ENCODE measurements around the gene C1QTNF4.
"Not testable (repeated sequence)": the region's sequence is repeated elsewhere in the genome, so short reads cannot be mapped to it uniquely, and the experiment has no call there.

Gene C1QTNF4

GRCh38 chr11:47571895-47572294, 22.3 kb downstream of the C1QTNF4 start:
- no peak overlapping the region for H3K4me3 ChIP-seq (ENCODE audit: low read length)

GRCh38 chr11:47571357-47571729, 22.9 kb downstream of the C1QTNF4 start:
- H3K4me3 ChIP-seq (ENCODE audit: low read length) = no peak overlapping the region

More at GRCh38 chr11:47571895-47572294, 22.3 kb downstream of the C1QTNF4 start:
- DNase-seq (ENCODE audit: low read depth, low spot score) = no peak

GRCh38 chr11:47570651-47571356, 23.4 kb downstream of the C1QTNF4 start:
- no peak overlapping the region for H3K4me3 ChIP-seq (ENCODE audit: low read length)
- DNase-seq (ENCODE audit: low read depth, low spot score) = no peak

More at GRCh38 chr11:47571357-47571729, 22.9 kb downstream of the C1QTNF4 start:
- no peak for DNase-seq (ENCODE audit: low read depth, low spot score)

GRCh38 chr11:47569646-47570045, 24.6 kb downstream of the C1QTNF4 start:
- no peak for DNase-seq (ENCODE audit: low read depth, low spot score)
- H3K4me3 ChIP-seq (ENCODE audit: low read length) = no peak overlapping the region

GRCh38 chr11:47566149-47566698, 28.0 kb downstream of the C1QTNF4 start:
- DNase-seq (ENCODE audit: low read depth, low spot score) = no peak
- peak overlapping the region; percentile 64 for H3K4me3 ChIP-seq (ENCODE audit: low read length)

GRCh38 chr11:47565340-47566148, 28.7 kb downstream of the C1QTNF4 start, which contains the start of gene PTPMT1:
PTPMT1 (plus strand) TSS chr11:47565599; CDS start chr11:47565623, 24 bp downstream.
- no peak for DNase-seq (ENCODE audit: low read depth, low spot score)
- H3K4me3 ChIP-seq (ENCODE audit: low read length) = peak within 1 kb of the TSS; percentile 64

GRCh38 chr11:47564933-47565339, 29.3 kb downstream of the C1QTNF4 start:
- no peak for DNase-seq (ENCODE audit: low read depth, low spot score)
- H3K4me3 ChIP-seq (ENCODE audit: low read length) = peak overlapping the region; percentile 64

GRCh38 chr11:47564366-47564765, 29.8 kb downstream of the C1QTNF4 start:
- not testable (repeated sequence) for H3K4me3 ChIP-seq (ENCODE audit: low read length); DNase-seq (ENCODE audit: low read depth, low spot score)

- DNase-seq (ENCODE audit: low read depth, low spot score); H3K4me3 ChIP-seq (ENCODE audit: low read length): not testable (repeated sequence)
These were observed 31.8 kb downstream of the C1QTNF4 start for GRCh38 chr11:47562393-47562792.

- DNase-seq (ENCODE audit: low read depth, low spot score) = no peak
- H3K4me3 ChIP-seq (ENCODE audit: low read length) = no peak overlapping the region
These were observed 33.8 kb downstream of the C1QTNF4 start for GRCh38 chr11:47560426-47560825.

GRCh38 chr11:47558695-47559094, 35.5 kb downstream of the C1QTNF4 start:
- no peak for DNase-seq (ENCODE audit: low read depth, low spot score)

GRCh38 chr11:47557004-47557403, 37.2 kb downstream of the C1QTNF4 start:
- DNase-seq (ENCODE audit: low read depth, low spot score) = not testable (repeated sequence)

More at GRCh38 chr11:47558695-47559094, 35.5 kb downstream of the C1QTNF4 start:
- H3K4me3 ChIP-seq (ENCODE audit: low read length) = no peak overlapping the region

GRCh38 chr11:47553406-47553743, 40.8 kb downstream of the C1QTNF4 start:
- no peak for DNase-seq (ENCODE audit: low read depth, low spot score)
- H3K4me3 ChIP-seq (ENCODE audit: low read length) = peak overlapping the region; percentile 67

More at GRCh38 chr11:47557004-47557403, 37.2 kb downstream of the C1QTNF4 start:
- not testable (repeated sequence) for H3K4me3 ChIP-seq (ENCODE audit: low read length)

- peak; percentile 82 for DNase-seq (ENCODE audit: low read depth, low spot score)
These were observed 41.4 kb downstream of the C1QTNF4 start, which contains the start of gene CELF1 for GRCh38 chr11:47552566-47553405. CELF1 (minus strand) TSS chr11:47553132; CDS start chr11:47499523, 53,609 bp downstream.

GRCh38 chr11:47552056-47552565, 42.1 kb downstream of the C1QTNF4 start:
- H3K4me3 ChIP-seq (ENCODE audit: low read length) = peak overlapping the region; percentile 94
- no peak for DNase-seq (ENCODE audit: low read depth, low spot score)

More at GRCh38 chr11:47552566-47553405, 41.4 kb downstream of the C1QTNF4 start, which contains the start of gene CELF1:
- peak within 1 kb of the TSS; percentile 94 for H3K4me3 ChIP-seq (ENCODE audit: low read length)

GRCh38 chr11:47551086-47551485, 43.1 kb downstream of the C1QTNF4 start:
- peak overlapping the region; percentile 94 for H3K4me3 ChIP-seq (ENCODE audit: low read length)
- DNase-seq (ENCODE audit: low read depth, low spot score) = peak; percentile 30

GRCh38 chr11:47550288-47551047, 43.7 kb downstream of the C1QTNF4 start:
- DNase-seq (ENCODE audit: low read depth, low spot score) = no peak
- H3K4me3 ChIP-seq (ENCODE audit: low read length) = no peak overlapping the region

GRCh38 chr11:47546274-47546673, 47.9 kb downstream of the C1QTNF4 start:
- not testable (repeated sequence) for DNase-seq (ENCODE audit: low read depth, low spot score); H3K4me3 ChIP-seq (ENCODE audit: low read length)
